ENCODE measurements around the gene CREG2. TPM values are rescaled to one million over a fixed set of nuclear protein-coding genes. Genes with fewer than 3 reads are reported as not detected.

The CREG2 gene
- total RNA-seq, 1 experiment from 2014 or later: not detected

- H2AFZ ChIP-seq (ENCODE audit: low read length): no peak overlapping the region
- no peaks in the 10 kb centered on the region for H3K36me3 ChIP-seq (ENCODE audit: insufficient read depth, low read length)
- H3K4me2 ChIP-seq (ENCODE audit: low read depth, low read length, poor library complexity, severe bottlenecking): no peak overlapping the region
Measured at GRCh38 chr2:101342625-101343008, 44.7 kb downstream of the CREG2 start.

GRCh38 chr2:101341901-101342624 lies 45.2 kb downstream of the CREG2 start:
- Histone ChIP-seq H3K4me3 (ENCODE audit: low read length) (no peak overlapping the region), H3K4me2 (ENCODE audit: low read depth, low read length, poor library complexity, severe bottlenecking) (no peak overlapping the region), H3K36me3 (ENCODE audit: insufficient read depth, low read length) (no peaks in the 10 kb centered on the region), H4K20me1 (ENCODE audit: insufficient read depth, low read depth, low read length) (no peaks in the 10 kb centered on the region), H3K4me1 (ENCODE audit: low read length) (no peaks in the 10 kb centered on the region), H3K9me3 (ENCODE audit: low read length) (no peaks in the 10 kb centered on the region), H3K9ac (ENCODE audit: low read length) (no peak overlapping the region), H3K79me2 (ENCODE audit: low read length) (no peaks in the 10 kb centered on the region), H2AFZ (ENCODE audit: low read length) (no peak overlapping the region), H3K9me2 (replicated peaks; ENCODE audit: insufficient read depth, low read length) (no peaks in the 10 kb centered on the region), H3K27ac (ENCODE audit: low read length) (no peak overlapping the region), H3K27me3 (ENCODE audit: low read length) (no peaks in the 10 kb centered on the region)
- peak; percentile 81 for DNase-seq

More at GRCh38 chr2:101342625-101343008, 44.7 kb downstream of the CREG2 start:
- no peaks in the 10 kb centered on the region for H3K9me3 ChIP-seq (ENCODE audit: low read length)
- H3K9me2 ChIP-seq (replicated peaks; ENCODE audit: insufficient read depth, low read length): no peaks in the 10 kb centered on the region
- no peak overlapping the region for H3K27ac ChIP-seq (ENCODE audit: low read length)
- no peaks in the 10 kb centered on the region for H4K20me1 ChIP-seq (ENCODE audit: insufficient read depth, low read depth, low read length)
- no peaks in the 10 kb centered on the region for H3K79me2 ChIP-seq (ENCODE audit: low read length)
- H3K4me3 ChIP-seq (ENCODE audit: low read length): no peak overlapping the region
- H3K4me1 ChIP-seq (ENCODE audit: low read length): no peaks in the 10 kb centered on the region
- H3K9ac ChIP-seq (ENCODE audit: low read length): no peak overlapping the region
- no peak for DNase-seq
- H3K27me3 ChIP-seq (ENCODE audit: low read length): no peaks in the 10 kb centered on the region

GRCh38 chr2:101341421-101341820 lies 45.9 kb downstream of the CREG2 start:
- Histone ChIP-seq H4K20me1 (ENCODE audit: insufficient read depth, low read depth, low read length) (no peaks in the 10 kb centered on the region), H3K27ac (ENCODE audit: low read length) (no peak overlapping the region), H3K4me2 (ENCODE audit: low read depth, low read length, poor library complexity, severe bottlenecking) (no peak overlapping the region), H3K36me3 (ENCODE audit: insufficient read depth, low read length) (no peaks in the 10 kb centered on the region), H3K79me2 (ENCODE audit: low read length) (no peaks in the 10 kb centered on the region), H3K27me3 (ENCODE audit: low read length) (no peaks in the 10 kb centered on the region), H3K9me2 (replicated peaks; ENCODE audit: insufficient read depth, low read length) (no peaks in the 10 kb centered on the region), H2AFZ (ENCODE audit: low read length) (no peak overlapping the region), H3K4me3 (ENCODE audit: low read length) (no peak overlapping the region), H3K9me3 (ENCODE audit: low read length) (no peaks in the 10 kb centered on the region), H3K4me1 (ENCODE audit: low read length) (no peaks in the 10 kb centered on the region), H3K9ac (ENCODE audit: low read length) (no peak overlapping the region)
- DNase-seq: no peak

- H3K4me1 ChIP-seq (ENCODE audit: low read length): no peaks in the 10 kb centered on the region
- no peaks in the 10 kb centered on the region for H3K9me2 ChIP-seq (replicated peaks; ENCODE audit: insufficient read depth, low read length)
- H3K4me2 ChIP-seq (ENCODE audit: low read depth, low read length, poor library complexity, severe bottlenecking): no peak overlapping the region
- H2AFZ ChIP-seq (ENCODE audit: low read length): no peak overlapping the region
- no peak overlapping the region for H3K9ac ChIP-seq (ENCODE audit: low read length)
- H3K79me2 ChIP-seq (ENCODE audit: low read length): no peaks in the 10 kb centered on the region
- H3K4me3 ChIP-seq (ENCODE audit: low read length): no peak overlapping the region
- H3K27ac ChIP-seq (ENCODE audit: low read length): no peak overlapping the region
- no peaks in the 10 kb centered on the region for H3K36me3 ChIP-seq (ENCODE audit: insufficient read depth, low read length)
- no peaks in the 10 kb centered on the region for H4K20me1 ChIP-seq (ENCODE audit: insufficient read depth, low read depth, low read length)
- no peaks in the 10 kb centered on the region for H3K9me3 ChIP-seq (ENCODE audit: low read length)
- no peak for DNase-seq
- H3K27me3 ChIP-seq (ENCODE audit: low read length): no peaks in the 10 kb centered on the region
Measured at GRCh38 chr2:101340141-101340551, 47.2 kb downstream of the CREG2 start.

GRCh38 chr2:101339266-101339880 lies 47.9 kb downstream of the CREG2 start:
- H3K79me2 ChIP-seq (ENCODE audit: low read length): no peaks in the 10 kb centered on the region
- no peak overlapping the region for H3K4me2 ChIP-seq (ENCODE audit: low read depth, low read length, poor library complexity, severe bottlenecking)
- no peak overlapping the region for H3K9ac ChIP-seq (ENCODE audit: low read length)
- H4K20me1 ChIP-seq (ENCODE audit: insufficient read depth, low read depth, low read length): no peaks in the 10 kb centered on the region
- no peaks in the 10 kb centered on the region for H3K27me3 ChIP-seq (ENCODE audit: low read length)
- no peaks in the 10 kb centered on the region for H3K9me2 ChIP-seq (replicated peaks; ENCODE audit: insufficient read depth, low read length)
- H2AFZ ChIP-seq (ENCODE audit: low read length): no peak overlapping the region
- DNase-seq: no peak
- no peaks in the 10 kb centered on the region for H3K36me3 ChIP-seq (ENCODE audit: insufficient read depth, low read length)
- no peak overlapping the region for H3K27ac ChIP-seq (ENCODE audit: low read length)
- H3K4me1 ChIP-seq (ENCODE audit: low read length): no peaks in the 10 kb centered on the region
- H3K4me3 ChIP-seq (ENCODE audit: low read length): no peak overlapping the region
- H3K9me3 ChIP-seq (ENCODE audit: low read length): no peaks in the 10 kb centered on the region

GRCh38 chr2:101337877-101338276 lies 49.4 kb downstream of the CREG2 start:
- no peak overlapping the region for H3K9ac ChIP-seq (ENCODE audit: low read length)
- no peaks in the 10 kb centered on the region for H3K9me2 ChIP-seq (replicated peaks; ENCODE audit: insufficient read depth, low read length)
- H3K4me2 ChIP-seq (ENCODE audit: low read depth, low read length, poor library complexity, severe bottlenecking): no peak overlapping the region
- H3K9me3 ChIP-seq (ENCODE audit: low read length): no peaks in the 10 kb centered on the region
- H3K36me3 ChIP-seq (ENCODE audit: insufficient read depth, low read length): no peaks in the 10 kb centered on the region
- no peak for DNase-seq
- no peak overlapping the region for H2AFZ ChIP-seq (ENCODE audit: low read length)
- H3K4me3 ChIP-seq (ENCODE audit: low read length): no peak overlapping the region
- H4K20me1 ChIP-seq (ENCODE audit: insufficient read depth, low read depth, low read length): no peaks in the 10 kb centered on the region
- H3K27ac ChIP-seq (ENCODE audit: low read length): no peak overlapping the region
- no peaks in the 10 kb centered on the region for H3K27me3 ChIP-seq (ENCODE audit: low read length)
- H3K79me2 ChIP-seq (ENCODE audit: low read length): no peaks in the 10 kb centered on the region
- no peaks in the 10 kb centered on the region for H3K4me1 ChIP-seq (ENCODE audit: low read length)

- Histone ChIP-seq H3K79me2 (ENCODE audit: low read length) (no peaks in the 10 kb centered on the region), H3K9me3 (ENCODE audit: low read length) (no peaks in the 10 kb centered on the region), H4K20me1 (ENCODE audit: insufficient read depth, low read depth, low read length) (no peaks in the 10 kb centered on the region), H2AFZ (ENCODE audit: low read length) (no peak overlapping the region), H3K4me2 (ENCODE audit: low read depth, low read length, poor library complexity, severe bottlenecking) (no peak overlapping the region), H3K4me3 (ENCODE audit: low read length) (no peak overlapping the region), H3K27me3 (ENCODE audit: low read length) (no peaks in the 10 kb centered on the region), H3K9ac (ENCODE audit: low read length) (no peak overlapping the region), H3K36me3 (ENCODE audit: insufficient read depth, low read length) (no peaks in the 10 kb centered on the region), H3K4me1 (ENCODE audit: low read length) (no peaks in the 10 kb centered on the region), H3K9me2 (replicated peaks; ENCODE audit: insufficient read depth, low read length) (no peaks in the 10 kb centered on the region), H3K27ac (ENCODE audit: low read length) (no peak overlapping the region)
- DNase-seq: no peak
Measured at GRCh38 chr2:101332885-101333766, 54.2 kb downstream of the CREG2 start.

GRCh38 chr2:101331202-101331601 lies 56.1 kb downstream of the CREG2 start:
- no peak for DNase-seq
- no peaks in the 10 kb centered on the region for H3K9me3 ChIP-seq (ENCODE audit: low read length)
- no peaks in the 10 kb centered on the region for H3K79me2 ChIP-seq (ENCODE audit: low read length)
- H2AFZ ChIP-seq (ENCODE audit: low read length): no peak overlapping the region
- H3K36me3 ChIP-seq (ENCODE audit: insufficient read depth, low read length): no peaks in the 10 kb centered on the region
- H3K4me2 ChIP-seq (ENCODE audit: low read depth, low read length, poor library complexity, severe bottlenecking): no peak overlapping the region
- no peak overlapping the region for H3K27ac ChIP-seq (ENCODE audit: low read length)
- no peak overlapping the region for H3K9ac ChIP-seq (ENCODE audit: low read length)
- H3K4me3 ChIP-seq (ENCODE audit: low read length): no peak overlapping the region
- no peaks in the 10 kb centered on the region for H3K9me2 ChIP-seq (replicated peaks; ENCODE audit: insufficient read depth, low read length)
- no peaks in the 10 kb centered on the region for H4K20me1 ChIP-seq (ENCODE audit: insufficient read depth, low read depth, low read length)
- no peaks in the 10 kb centered on the region for H3K4me1 ChIP-seq (ENCODE audit: low read length)
- H3K27me3 ChIP-seq (ENCODE audit: low read length): no peaks in the 10 kb centered on the region

Data from Karpas-422 (cell line).